ENCODE measurements around the gene TCF7L1. TPM values are rescaled to one million over a fixed set of nuclear protein-coding genes. Genes with fewer than 3 reads are reported as not detected.

The TCF7L1 gene
- total and polyA plus RNA-seq, 2 of the 13 experiments (the other 11 are each of a cell fraction or from before 2014, with no cell fraction given) = 0.04 to 0.15 TPM

DNA sequence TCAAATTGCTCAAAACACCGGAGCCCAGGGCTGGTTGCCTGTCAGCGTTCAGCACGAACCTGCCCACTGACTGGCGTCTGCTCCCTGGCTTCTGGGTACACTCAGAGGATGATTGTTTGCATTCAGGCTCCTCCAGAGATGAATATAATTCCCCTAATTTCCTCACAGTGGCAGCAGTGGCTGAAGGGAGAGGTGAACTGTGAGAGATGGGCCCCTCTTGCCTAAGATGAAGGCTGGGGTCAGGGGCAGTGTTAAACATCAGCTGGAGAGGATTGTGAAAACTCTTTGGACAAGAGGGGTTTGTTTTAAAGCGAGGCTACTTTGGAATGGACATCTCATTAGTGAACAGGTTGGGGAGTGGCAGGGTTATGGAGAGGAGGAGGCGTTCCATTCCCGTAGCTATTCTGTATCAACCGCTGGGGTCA is 31.0 kb downstream of the TCF7L1 start (continued):
- no peak for TF ChIP-seq ZNF780A (CRISPR knock-in tag; IDR thresholded peaks at IDR 0.05)

DNA sequence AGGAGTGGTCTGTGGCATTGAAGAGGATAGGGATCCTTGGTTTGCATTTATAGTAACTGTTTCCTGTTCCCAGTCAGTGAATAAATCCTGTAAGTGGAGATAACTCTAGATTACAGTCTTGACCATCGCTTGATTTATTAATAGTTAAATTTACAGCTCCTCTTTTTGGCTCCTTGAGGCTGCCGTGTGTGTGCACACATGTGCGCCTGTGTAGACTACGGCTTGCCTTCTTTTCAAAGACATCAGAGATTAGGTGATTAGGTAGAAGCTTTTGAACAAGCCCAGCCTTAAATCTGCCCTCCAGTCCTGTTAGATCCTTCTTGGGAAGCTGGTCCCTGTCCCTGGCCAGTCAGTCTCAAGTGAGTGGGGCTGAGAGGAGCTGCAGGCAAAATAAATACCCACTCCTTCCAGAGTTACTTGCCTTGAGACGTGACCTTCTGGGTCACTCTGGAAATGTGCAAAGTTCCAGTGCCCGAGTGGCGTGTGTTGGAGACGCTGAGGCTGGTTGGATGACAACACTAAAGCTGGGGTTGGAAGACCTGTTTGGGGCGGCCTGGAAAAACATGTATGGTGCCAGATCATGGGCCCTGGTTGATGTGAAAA is 32.0 kb downstream of the TCF7L1 start:
- DNase-seq (ENCODE audit: low spot score) (no peak), FAIRE-seq (no peak), ATAC-seq (no peak)
- no peaks in the 10 kb centered on the region for H4K20me1 ChIP-seq (ENCODE audit: insufficient read depth, low read length)
- CTCF ChIA-PET (ENCODE audit: low intra/inter-chr PET ratio, low total read pairs) = no interaction called here
- no peak overlapping the region for H3K4me2 ChIP-seq (ENCODE audit: low read depth, low read length)
- intact Hi-C loops (cut with micrococcal nuclease; ENCODE audit: unreplicated experiment) (no loop called here), in situ Hi-C loops (cut with HindIII; ENCODE audit: extremely low pct_ligation_motif_present, low pct_unique_long_range_greater_than_20kb) (no loop called here)
- no TSS peak for BruUV-seq (replicated peaks)
- peaks cover 2 to 45% of the 10 kb centered on the region in 2 experiments; a peak in 4 of 5 replicates for H3K27me3 ChIP-seq (ENCODE audit: control insufficient read depth in 1 of 2, insufficient read depth in 2 of 2, low read length in 2 of 2)
- no peak overlapping the region for H3K27ac ChIP-seq (ENCODE audit: extremely low read length, insufficient read depth, low read length)
- H3K79me2 ChIP-seq (ENCODE audit: insufficient read depth, low read length) = no peaks in the 10 kb centered on the region
- POLR2A ChIA-PET = no interaction called here
- H3K4me3 ChIP-seq (replicated peaks in 1 of 3; ENCODE audit: insufficient read depth in 1 of 3, low read depth in 2 of 3, low read length in 3 of 3) = no peak overlapping the region
- no peaks in the 10 kb centered on the region for H3K36me3 ChIP-seq (replicated peaks in 1 of 2; ENCODE audit: control insufficient read depth in 1 of 2, insufficient read depth in 2 of 2, low read length in 2 of 2)
- H3K4me1 ChIP-seq (ENCODE audit: insufficient read depth, low read length) = peaks cover 18% of the 10 kb centered on the region
- no peaks in the 10 kb centered on the region for H3K9me3 ChIP-seq (ENCODE audit: low read length)
- 37% methylated on average over 9 of the region's 9 CpGs for WGBS (ENCODE audit: low lambda C conversion rate)
- TF ChIP-seq ZNF292 (CRISPR knock-in tag; IDR thresholded peaks at IDR 0.05; ENCODE audit: borderline replicate concordance, low read depth) (no peak), MYC (CRISPR knock-in tag; IDR thresholded peaks at IDR 0.05; ENCODE audit: borderline replicate concordance) (no peak), GATAD2A (CRISPR knock-in tag; IDR thresholded peaks at IDR 0.05) (no peak), ZNF331 (CRISPR knock-in tag; IDR thresholded peaks at IDR 0.05) (no peak), PHF20 (CRISPR knock-in tag; IDR thresholded peaks at IDR 0.05) (no peak)
- no peak overlapping the region for H3K9ac ChIP-seq (ENCODE audit: insufficient read depth, low read depth, low read length)
- no peak overlapping the region for H2AFZ ChIP-seq (ENCODE audit: low read length)

DNA sequence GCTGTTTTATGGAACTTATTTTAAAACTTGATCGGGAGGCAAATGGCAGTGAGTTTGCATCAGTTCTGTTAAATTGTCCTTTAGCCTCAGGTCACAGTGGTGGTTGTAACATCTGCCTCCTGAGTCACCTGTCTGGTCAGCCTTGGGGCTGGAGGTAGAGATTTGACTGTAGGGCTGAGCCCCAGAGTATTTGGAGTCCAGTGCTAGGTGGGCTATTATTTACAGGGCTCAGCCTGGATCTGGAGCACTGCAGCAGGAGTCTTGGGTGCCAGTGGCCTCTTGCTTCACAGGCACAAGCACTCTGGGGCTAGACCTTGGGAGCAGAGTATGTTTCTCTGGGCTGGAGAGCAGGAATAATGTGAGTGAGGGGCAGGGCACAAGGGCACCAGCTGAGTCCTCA is 32.8 kb downstream of the TCF7L1 start:
- POLR2A ChIA-PET = no interaction called here

More for the DNA sequence above, 32.8 kb downstream of the TCF7L1 start:
- no peak overlapping the region for H3K9ac ChIP-seq (ENCODE audit: insufficient read depth, low read depth, low read length)
- no peak overlapping the region for H2AFZ ChIP-seq (ENCODE audit: low read length)
- H3K79me2 ChIP-seq (ENCODE audit: insufficient read depth, low read length) = no peaks in the 10 kb centered on the region
- H4K20me1 ChIP-seq (ENCODE audit: insufficient read depth, low read length) = no peaks in the 10 kb centered on the region
- no peaks in the 10 kb centered on the region for H3K36me3 ChIP-seq (replicated peaks in 1 of 2; ENCODE audit: control insufficient read depth in 1 of 2, insufficient read depth in 2 of 2, low read length in 2 of 2)
- peaks cover 3% of the 10 kb centered on the region; the same call in 1 of the 2 replicates for H3K9me3 ChIP-seq (ENCODE audit: low read length)
- DNase-seq (ENCODE audit: low spot score) = no peak
- CTCF ChIA-PET (ENCODE audit: low intra/inter-chr PET ratio, low total read pairs) = no interaction called here
- TF ChIP-seq MYC (CRISPR knock-in tag; IDR thresholded peaks at IDR 0.05; ENCODE audit: borderline replicate concordance) (no peak), ZNF260 (CRISPR knock-in tag; IDR thresholded peaks at IDR 0.05; ENCODE audit: borderline replicate concordance, low read depth) (no peak), ZZZ3 (CRISPR knock-in tag; IDR thresholded peaks at IDR 0.05; ENCODE audit: borderline replicate concordance) (no peak), ZBTB21 (CRISPR knock-in tag; IDR thresholded peaks at IDR 0.05) (no peak)
- no peak for FAIRE-seq
- no peak for ATAC-seq
- in situ Hi-C loops (cut with HindIII; ENCODE audit: extremely low pct_ligation_motif_present, low pct_unique_long_range_greater_than_20kb) = no loop called here
- intact Hi-C loops (cut with micrococcal nuclease; ENCODE audit: unreplicated experiment) = no loop called here
- no peak overlapping the region for H3K4me2 ChIP-seq (ENCODE audit: low read depth, low read length)
- no peak overlapping the region for H3K27ac ChIP-seq (ENCODE audit: extremely low read length, insufficient read depth, low read length)
- H3K4me3 ChIP-seq (replicated peaks in 1 of 3; ENCODE audit: insufficient read depth in 1 of 3, low read depth in 2 of 3, low read length in 3 of 3) = no peak overlapping the region
- H3K27me3 ChIP-seq (ENCODE audit: control insufficient read depth in 1 of 2, insufficient read depth in 2 of 2, low read length in 2 of 2) = peaks cover 2 to 43% of the 10 kb centered on the region in 2 experiments; a peak in 4 of 5 replicates
- WGBS (ENCODE audit: low lambda C conversion rate) = 63% methylated on average over 1 of the region's 1 CpG
- H3K4me1 ChIP-seq (ENCODE audit: insufficient read depth, low read length) = peaks cover 18% of the 10 kb centered on the region
- no TSS peak for BruUV-seq (replicated peaks)

All from HepG2 (cell line).